SK-N-SH (cell line): ENCODE measurements around the gene PRDM13. TPM values are rescaled to one million over a fixed set of nuclear protein-coding genes. Genes with fewer than 3 reads are reported as not detected.
"Not testable (repeated sequence)": the region's sequence is repeated elsewhere in the genome, so short reads cannot be mapped to it uniquely, and the experiment has no call there.

Source experiments
- CTCF ChIA-PET: fragments of 300-600, 350-600 bp; formaldehyde crosslinking; extraction: SDS; loops from one replicate; lab custom pipeline; 2021; lab: Yijun Ruan, JAX
- POLR2A ChIA-PET: fragments of 350-600 bp; sonication (Branson Sonifier 250); formaldehyde crosslinking; extraction: SDS; loops from one replicate; lab custom pipeline; 2020; ENCODE audit warnings: antibody characterized with exemption, inconsistent platforms; lab: Yijun Ruan, JAX
- DNase-seq: peaks from one replicate; pipeline ENCODE4 v3.0.0; 2012
- H2AFZ ChIP-seq: fragments of 200-600 bp; sonication (generic); 2 replicates; pipeline ENCODE4 v1.8.1; 2016; ENCODE audit warnings: antibody characterized with exemption, mild to moderate bottlenecking, low read depth
- H3F3A ChIP-seq: fragments of 200-600 bp; sonication (generic); replicated peaks from 2 replicates; pipeline ENCODE3; 2016; ENCODE audit warnings: antibody characterized with exemption, mild to moderate bottlenecking; ENCODE audit not compliant: insufficient read depth
- H3K27ac ChIP-seq, 2 experiments: fragments of 200-500 bp in 1 of 2; fragments of 200-600 bp in 1 of 2; sonication (Bioruptor generic) in 1 of 2; sonication (generic), shearing (Covaris generic) in 1 of 2; 2 replicates each; pipeline versions ENCODE4 v1.5.1 to v1.6.1; 2014 to 2016; ENCODE audit warnings: low read depth in 2 of 2, inconsistent platforms in 1 of 2, low read length in 1 of 2, mild to moderate bottlenecking in 1 of 2, mixed read lengths in 1 of 2
- H3K27me3 ChIP-seq: fragments of 200-600 bp; sonication (generic), shearing (Covaris generic); 2 replicates; pipeline ENCODE4 v1.6.1; 2016; ENCODE audit warnings: mixed run types; ENCODE audit not compliant: insufficient read depth
- H3K36me3 ChIP-seq, 2 experiments: fragments of 200-500 bp in 1 of 2; fragments of 200-600 bp in 1 of 2; sonication (Bioruptor generic) in 1 of 2; sonication (generic) in 1 of 2; replicated peaks in 1 of 2; 2 replicates each; pipeline versions ENCODE3 to v1.5.1; 2014 to 2016; ENCODE audit warnings: low read length in 1 of 2, mild to moderate bottlenecking in 1 of 2; ENCODE audit not compliant: insufficient read depth in 2 of 2, control insufficient read depth in 1 of 2
- H3K4me1 ChIP-seq, 2 experiments: fragments of 200-500 bp in 1 of 2; fragments of 200-600 bp in 1 of 2; sonication (Bioruptor generic) in 1 of 2; sonication (generic), shearing (Covaris generic) in 1 of 2; 2 replicates each; pipeline versions ENCODE4 v1.5.1 to v1.6.1; 2014 to 2016; ENCODE audit warnings: low read depth in 1 of 2, low read length in 1 of 2, mixed run types in 1 of 2; ENCODE audit not compliant: insufficient read depth in 2 of 2, control insufficient read depth in 1 of 2
- H3K4me2 ChIP-seq: fragments of 200-600 bp; sonication (generic), shearing (Covaris generic); 2 replicates; pipeline ENCODE4 v1.6.1; 2017; ENCODE audit warnings: mixed run types
- H3K4me3 ChIP-seq, 2 experiments: fragments of 200-500 bp in 1 of 2; fragments of 200-600 bp in 1 of 2; sonication (Bioruptor generic) in 1 of 2; sonication (generic), shearing (Covaris generic) in 1 of 2; 2 replicates each; pipeline versions ENCODE4 v1.5.1 to v1.8.1; 2014 to 2016; ENCODE audit warnings: low read depth in 2 of 2, inconsistent platforms in 1 of 2, low read length in 1 of 2, mild to moderate bottlenecking in 1 of 2, mixed read lengths in 1 of 2, moderate library complexity in 1 of 2
- H3K79me2 ChIP-seq: fragments of 200-600 bp; sonication (generic); 2 replicates; pipeline ENCODE4 v1.8.1; 2017; ENCODE audit warnings: mild to moderate bottlenecking; ENCODE audit not compliant: insufficient read depth
- H3K9ac ChIP-seq: fragments of 200-600 bp; sonication (generic); 2 replicates; pipeline ENCODE4 v1.6.1; 2017; ENCODE audit warnings: mixed run types
- H3K9me2 ChIP-seq: fragments of 200-600 bp; sonication (generic); 2 replicates; pipeline ENCODE4 v1.6.1; 2017; ENCODE audit warnings: mixed run types
- H3K9me3 ChIP-seq: fragments of 200-600 bp; sonication (generic); 2 replicates; pipeline ENCODE4 v1.6.1; 2017; ENCODE audit warnings: mixed run types, mild to moderate bottlenecking, moderate library complexity
- H4K20me1 ChIP-seq: fragments of 200-600 bp; sonication (generic); 2 replicates; pipeline ENCODE4 v1.6.1; 2017; ENCODE audit warnings: mild to moderate bottlenecking, mixed run types; ENCODE audit not compliant: insufficient read depth
- CHD2 ChIP-seq: fragments of 150-350 bp; IDR thresholded peaks from 2 replicates; pipeline ENCODE4 v1.6.1; 2018; ENCODE audit warnings: low read length; ENCODE audit not compliant: partially characterized antibody
- ELF1 ChIP-seq: IDR thresholded peaks from 2 replicates; pipeline ENCODE4 v1.4.0; 2012
- MEF2A ChIP-seq: IDR thresholded peaks from 2 replicates; pipeline ENCODE4 v1.4.0; 2012; ENCODE audit warnings: low read depth, borderline replicate concordance
- NRF1 ChIP-seq: IDR thresholded peaks from 2 replicates; pipeline ENCODE4 v1.6.1; 2012; ENCODE audit warnings: low read depth, mild to moderate bottlenecking, low read length
- REST ChIP-seq: IDR thresholded peaks from 2 replicates; pipeline ENCODE4 v1.6.1; 2012; ENCODE audit warnings: mild to moderate bottlenecking, low read depth, low read length, moderate library complexity
- RXRA ChIP-seq: IDR thresholded peaks from 2 replicates; pipeline ENCODE4 v1.4.0; 2012; ENCODE audit warnings: low read depth, mild to moderate bottlenecking, borderline replicate concordance
- WGBS: methylation state at CpG from one replicate; pipeline ENCODE4 v1.1.6; 2017; ENCODE audit warnings: low lambda C conversion rate; 5-methylcytosine and 5-hydroxymethylcytosine counted together
- polyA plus RNA-seq, 3 experiments: library from polyadenylated mRNA; depleted of rRNA; stranded (reverse); fragments of >200 nt; gene quantifications; 2 replicates each; pipeline ENCODE4 v1.2.3, GENCODE V29; 2012

The PRDM13 gene
- polyA plus RNA-seq, 1 of the 3 experiments (the other 2 are of a cell fraction) = 0.02 TPM

- POLR2A ChIA-PET = no interaction called here
- H3K27me3 ChIP-seq = peaks cover 73% of the 10 kb centered on the region
- CTCF ChIA-PET = no interaction called here
These were observed 12.8 kb downstream of the PRDM13 start for GRCh38 chr6:99619409-99619762.

GRCh38 chr6:99622044-99622443 is 15.4 kb downstream of the PRDM13 start:
- H4K20me1 ChIP-seq, H3K9ac ChIP-seq, H3K4me2 ChIP-seq, POLR2A ChIA-PET, H3K4me3 ChIP-seq, H3F3A ChIP-seq, H3K9me3 ChIP-seq, H3K4me1 ChIP-seq, H3K79me2 ChIP-seq, H3K9me2 ChIP-seq, H3K36me3 ChIP-seq, CTCF ChIA-PET, H2AFZ ChIP-seq, H3K27ac ChIP-seq, DNase-seq: not testable (repeated sequence)
- H3K27me3 ChIP-seq = peaks cover 49% of the 10 kb centered on the region
- WGBS = 11% methylated on average over 2 of the region's 2 CpGs

More at GRCh38 chr6:99619409-99619762, 12.8 kb downstream of the PRDM13 start:
- Histone ChIP-seq H2AFZ (no peak overlapping the region), H4K20me1 (no peaks in the 10 kb centered on the region), H3F3A (no peaks in the 10 kb centered on the region), H3K4me1 (peaks cover 0 to 3% of the 10 kb centered on the region in 2 experiments; a peak in 1 of 4 replicates), H3K79me2 (no peaks in the 10 kb centered on the region), H3K9me3 (no peaks in the 10 kb centered on the region), H3K4me3 (no peak overlapping the region), H3K4me2 (no peak overlapping the region), H3K27ac (no peak overlapping the region), H3K9me2 (no peaks in the 10 kb centered on the region), H3K9ac (no peak overlapping the region), H3K36me3 (no peaks in the 10 kb centered on the region)
- no peak for DNase-seq
- no peak for TF ChIP-seq MEF2A
- TF ChIP-seq REST = no peak
- no peak for TF ChIP-seq ELF1
- no peak for TF ChIP-seq RXRA
- WGBS = 6% methylated on average over 5 of the region's 5 CpGs

- Histone ChIP-seq H3K9me2 (no peaks in the 10 kb centered on the region), H3K9ac (no peak overlapping the region), H3K36me3 (no peaks in the 10 kb centered on the region), H3K27me3 (peaks cover 9% of the 10 kb centered on the region; the same call in 1 of the 2 replicates), H3K27ac (no peak overlapping the region), H3F3A (no peaks in the 10 kb centered on the region), H3K4me1 (no peaks in the 10 kb centered on the region), H2AFZ (no peak overlapping the region), H3K9me3 (no peaks in the 10 kb centered on the region), H3K4me2 (no peak overlapping the region), H3K79me2 (no peaks in the 10 kb centered on the region), H4K20me1 (no peaks in the 10 kb centered on the region), H3K4me3 (no peak overlapping the region)
- TF ChIP-seq NRF1 = no peak
- no peak for TF ChIP-seq CHD2
- ChIA-PET POLR2A (no interaction called here), CTCF (no interaction called here)
- DNase-seq = no peak
- WGBS = 17% methylated on average over 3 of the region's 3 CpGs
These were observed 22.7 kb downstream of the PRDM13 start for GRCh38 chr6:99629293-99629692.
